ENCODE results near the gene NPIPB8. TPM values are rescaled to one million over a fixed set of nuclear protein-coding genes. Genes with fewer than 3 reads are reported as not detected.

NPIPB8 gene
- total and polyA plus RNA-seq, 2 of the 13 experiments (the other 11 are each of a cell fraction or from before 2014, with no cell fraction given), result 0.49 to 2.3 TPM

GRCh38 chr16:28596840-28597691, 40.8 kb upstream of the NPIPB8 start, which contains the start of gene SULT1A2 (continued):
- TF ChIP-seq ZFP62 (CRISPR knock-in tag; IDR thresholded peaks at IDR 0.05) (no peak), HIC2 (CRISPR knock-in tag; IDR thresholded peaks at IDR 0.05; ENCODE audit: low read depth) (no peak), ZKSCAN1 (IDR thresholded peaks at IDR 0.05; ENCODE audit: low read length) (no peak), NFIB (CRISPR knock-in tag; IDR thresholded peaks at IDR 0.05; ENCODE audit: borderline replicate concordance) (no peak), TBL1XR1 (IDR thresholded peaks at IDR 0.05; ENCODE audit: borderline replicate concordance, low read length, partially characterized antibody) (no peak), ATF7 (IDR thresholded peaks at IDR 0.05) (no peak), ATF7 (CRISPR knock-in tag; IDR thresholded peaks at IDR 0.05) (no peak), ARID3A (IDR thresholded peaks at IDR 0.05; ENCODE audit: low read depth, low read length) (no peak), ZSCAN12 (CRISPR knock-in tag; IDR thresholded peaks at IDR 0.05) (no peak), ZNF224 (CRISPR knock-in tag; IDR thresholded peaks at IDR 0.05) (no peak; the same call in 1 of the 2 replicates), ZFYVE20 (CRISPR knock-in tag; IDR thresholded peaks at IDR 0.05; ENCODE audit: borderline replicate concordance, low read depth) (no peak), ZNF766 (CRISPR knock-in tag; IDR thresholded peaks at IDR 0.05; ENCODE audit: borderline replicate concordance) (no peak), NCOA1 (CRISPR knock-in tag; IDR thresholded peaks at IDR 0.05) (no peak), KDM5B (CRISPR knock-in tag; IDR thresholded peaks at IDR 0.05; ENCODE audit: borderline replicate concordance) (no peak), BRCA1 (CRISPR knock-in tag; IDR thresholded peaks at IDR 0.05) (no peak), PATZ1 (CRISPR knock-in tag; IDR thresholded peaks at IDR 0.05) (no peak)
- TF ChIP-seq, protein P1, sequence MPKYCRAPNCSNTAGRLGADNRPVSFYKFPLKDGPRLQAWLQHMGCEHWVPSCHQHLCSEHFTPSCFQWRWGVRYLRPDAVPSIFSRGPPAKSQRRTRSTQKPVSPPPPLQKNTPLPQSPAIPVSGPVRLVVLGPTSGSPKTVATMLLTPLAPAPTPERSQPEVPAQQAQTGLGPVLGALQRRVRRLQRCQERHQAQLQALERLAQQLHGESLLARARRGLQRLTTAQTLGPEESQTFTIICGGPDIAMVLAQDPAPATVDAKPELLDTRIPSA (CRISPR knock-in tag; IDR thresholded peaks at IDR 0.05; ENCODE audit: borderline replicate concordance), result no peak

All from HepG2 (cell line).